GM12878 (cell line): ENCODE data around the gene PIGS.

ENCODE experiments used
- DPF2 ChIP-seq: fragments of 450-650 bp; IDR thresholded peaks from 2 replicates; pipeline ENCODE4 v1.6.1; 2017; ENCODE audit warnings: mild to moderate bottlenecking
- ETV6 ChIP-seq, 2 experiments: fragments of 450-650 bp in 1 of 2; IDR thresholded peaks in 1 of 2; conservative IDR thresholded peaks in 1 of 2; 2 replicates each; pipeline ENCODE4 v1.6.1; 2014; ENCODE audit warnings: antibody characterized with exemption in 1 of 2, borderline replicate concordance in 1 of 2, low read depth in 1 of 2, mild to moderate bottlenecking in 1 of 2, moderate library complexity in 1 of 2
- FOS ChIP-seq: IDR thresholded peaks from 3 replicates; pipeline ENCODE4 v1.6.1; 2011; ENCODE audit warnings: borderline replicate concordance; ENCODE audit not compliant: insufficient read length; ENCODE audit errors: extremely low read depth
- HDAC2 ChIP-seq: fragments of 200-600 bp; sonication (generic); IDR thresholded peaks from 2 replicates; pipeline ENCODE4 v1.6.1; 2017
- HDGF ChIP-seq: fragments of 450-650 bp; IDR thresholded peaks from 2 replicates; pipeline ENCODE4 v1.6.1; 2016; ENCODE audit warnings: antibody characterized with exemption
- MTA2 ChIP-seq: fragments of 450-650 bp; IDR thresholded peaks from 2 replicates; pipeline ENCODE4 v1.6.1; 2016; ENCODE audit warnings: low read depth, mild to moderate bottlenecking, moderate library complexity
- MYC ChIP-seq: IDR thresholded peaks from 2 replicates; pipeline ENCODE4 v1.6.1; 2011; ENCODE audit warnings: mild to moderate bottlenecking, low read length, moderate library complexity, inconsistent platforms; ENCODE audit not compliant: insufficient read depth, insufficient replicate concordance, insufficient read length, severe bottlenecking
- POLR2A ChIP-seq: IDR thresholded peaks from 2 replicates; pipeline ENCODE4 v1.6.1; 2011; ENCODE audit warnings: low read depth, mild to moderate bottlenecking, low read length
- RAD21 ChIP-seq: IDR thresholded peaks from 2 replicates; pipeline ENCODE4 v1.6.1; 2011; ENCODE audit warnings: mild to moderate bottlenecking, low read depth, low read length, moderate library complexity; ENCODE audit not compliant: insufficient read depth
- RCOR1 ChIP-seq: conservative IDR thresholded peaks from 2 replicates; pipeline ENCODE4 v1.6.1; 2012; ENCODE audit warnings: low read depth, low read length, improper control_type of control experiment
- RELA ChIP-seq: fragments of 450-650 bp; IDR thresholded peaks from 2 replicates; pipeline ENCODE4 v1.8.0; 2014; ENCODE audit warnings: borderline replicate concordance; ENCODE audit not compliant: partially characterized antibody
- USF2 ChIP-seq: IDR thresholded peaks from 2 replicates; pipeline ENCODE4 v1.6.1; 2011; ENCODE audit warnings: low read depth, low read length, improper control_type of control experiment, borderline replicate concordance
- YY1 ChIP-seq: IDR thresholded peaks from 2 replicates; pipeline ENCODE4 v1.6.1; 2011; ENCODE audit warnings: low read depth, mild to moderate bottlenecking, low read length
- TF ChIP-seq, protein P1 (sequence below), 3 experiments: IDR thresholded peaks in 2 of 3; conservative IDR thresholded peaks in 1 of 3; 2 replicates each; pipeline ENCODE4 v1.5.1; 2011; ENCODE audit warnings: low read depth in 3 of 3, low read length in 3 of 3, mild to moderate bottlenecking in 3 of 3, control low read depth in 2 of 3, moderate library complexity in 2 of 3, inconsistent platforms in 1 of 3, mixed read lengths in 1 of 3; ENCODE audit not compliant: control insufficient read depth in 2 of 3, insufficient read depth in 1 of 3; ENCODE audit errors: extremely low read depth in 1 of 3

DNA sequence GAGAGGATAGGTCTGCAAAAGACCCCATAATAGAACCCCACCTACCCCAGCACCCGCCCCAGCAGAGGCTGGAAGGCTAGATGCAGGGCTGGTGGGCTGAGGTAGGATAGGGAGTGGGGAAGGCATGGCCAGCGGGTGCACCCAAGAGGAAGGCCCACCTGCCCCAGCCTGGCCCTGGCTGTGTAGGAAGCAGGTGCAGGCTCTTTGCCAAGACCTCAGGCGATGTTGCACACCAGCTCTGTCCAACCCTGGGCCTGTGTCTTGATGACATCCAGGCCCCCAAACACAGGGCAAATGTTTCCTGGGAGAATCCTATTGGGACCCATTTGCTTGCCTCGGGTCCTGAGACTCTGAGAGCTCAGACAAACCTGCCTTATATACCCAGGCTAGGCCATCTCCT lies 31.1 kb downstream of the PIGS start:
- TF ChIP-seq YY1 (no peak), POLR2A (no peak), RELA (no peak), HDGF (no peak), DPF2 (no peak), RCOR1 (no peak), FOS (no peak), RAD21 (no peak), USF2 (no peak), MTA2 (no peak), ETV6 (conservative IDR thresholded peaks at IDR 0.05 in 1 of 2, IDR thresholded peaks at IDR 0.05 in 1 of 2; ENCODE audit: borderline replicate concordance in 1 of 2, low read depth in 1 of 2) (no peak), HDAC2 (no peak), MYC (no peak)
- TF ChIP-seq, protein P1, sequence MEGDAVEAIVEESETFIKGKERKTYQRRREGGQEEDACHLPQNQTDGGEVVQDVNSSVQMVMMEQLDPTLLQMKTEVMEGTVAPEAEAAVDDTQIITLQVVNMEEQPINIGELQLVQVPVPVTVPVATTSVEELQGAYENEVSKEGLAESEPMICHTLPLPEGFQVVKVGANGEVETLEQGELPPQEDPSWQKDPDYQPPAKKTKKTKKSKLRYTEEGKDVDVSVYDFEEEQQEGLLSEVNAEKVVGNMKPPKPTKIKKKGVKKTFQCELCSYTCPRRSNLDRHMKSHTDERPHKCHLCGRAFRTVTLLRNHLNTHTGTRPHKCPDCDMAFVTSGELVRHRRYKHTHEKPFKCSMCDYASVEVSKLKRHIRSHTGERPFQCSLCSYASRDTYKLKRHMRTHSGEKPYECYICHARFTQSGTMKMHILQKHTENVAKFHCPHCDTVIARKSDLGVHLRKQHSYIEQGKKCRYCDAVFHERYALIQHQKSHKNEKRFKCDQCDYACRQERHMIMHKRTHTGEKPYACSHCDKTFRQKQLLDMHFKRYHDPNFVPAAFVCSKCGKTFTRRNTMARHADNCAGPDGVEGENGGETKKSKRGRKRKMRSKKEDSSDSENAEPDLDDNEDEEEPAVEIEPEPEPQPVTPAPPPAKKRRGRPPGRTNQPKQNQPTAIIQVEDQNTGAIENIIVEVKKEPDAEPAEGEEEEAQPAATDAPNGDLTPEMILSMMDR (IDR thresholded peaks at IDR 0.05 in 2 of 3, conservative IDR thresholded peaks at IDR 0.05 in 1 of 3; ENCODE audit: control insufficient read depth in 2 of 3, extremely low read depth in 1 of 3, insufficient read depth in 1 of 3, low read depth in 3 of 3, low read length in 3 of 3) = no peak
